ENCODE results near the gene DHRS12.
A peak's percentile ranks its signal among the peaks of the same experiment; 100 is the strongest.

Gene DHRS12

GRCh38 chr13:51803422-51804294, at the start of gene DHRS12:
Gene DHRS12 (minus strand): TSS chr13:51804163. CDS start chr13:51799659, 4,504 bp downstream.
- DNase-seq: peak; percentile 94

GRCh38 chr13:51849145-51850101, 45.5 kb upstream of the DHRS12 start:
- peak; percentile 59 for DNase-seq

GRCh38 chr13:51848674-51849073, 44.7 kb upstream of the DHRS12 start:
- no peak for DNase-seq

- no peak for DNase-seq
Measured at GRCh38 chr13:51846756-51847155, 42.8 kb upstream of the DHRS12 start.

GRCh38 chr13:51845574-51846318, 41.8 kb upstream of the DHRS12 start:
- DNase-seq: no peak

- peak; percentile 42 for DNase-seq
Measured at GRCh38 chr13:51844862-51845573, 41.1 kb upstream of the DHRS12 start, which contains the start of gene TMEM272. Gene TMEM272 (minus strand): TSS chr13:51845177. CDS start chr13:51838530, 6,647 bp downstream.

GRCh38 chr13:51843529-51843928, 39.6 kb upstream of the DHRS12 start:
- no peak for DNase-seq

GRCh38 chr13:51841732-51842131, 37.8 kb upstream of the DHRS12 start:
- no peak for DNase-seq

- no peak for DNase-seq
Measured at GRCh38 chr13:51840917-51841316, 37.0 kb upstream of the DHRS12 start.

GRCh38 chr13:51839711-51840540, 36.0 kb upstream of the DHRS12 start:
- no peak for DNase-seq

- no peak for DNase-seq
Measured at GRCh38 chr13:51838240-51838846, 34.4 kb upstream of the DHRS12 start.

GRCh38 chr13:51837016-51837415, 33.1 kb upstream of the DHRS12 start:
- no peak for DNase-seq

GRCh38 chr13:51834581-51835171, 30.7 kb upstream of the DHRS12 start:
- DNase-seq: no peak

GRCh38 chr13:51833980-51834379, 30.0 kb upstream of the DHRS12 start:
- DNase-seq: no peak

GRCh38 chr13:51832471-51833152, 28.6 kb upstream of the DHRS12 start:
- peak; percentile 80 for DNase-seq

- no peak for DNase-seq
Measured at GRCh38 chr13:51831519-51831918, 27.6 kb upstream of the DHRS12 start.

- no peak for DNase-seq
Measured at GRCh38 chr13:51829568-51829899, 25.6 kb upstream of the DHRS12 start.

- peak; percentile 79 for DNase-seq
Measured at GRCh38 chr13:51828730-51829567, 25.0 kb upstream of the DHRS12 start.

- DNase-seq: peak; percentile 75
Measured at GRCh38 chr13:51827254-51827653, 23.3 kb upstream of the DHRS12 start.
